Fibroblast of mammary gland (primary cell): ENCODE measurements around the gene CPNE7.

ENCODE experiments used
- DNase-seq: peaks from one replicate; pipeline ENCODE4 v3.0.0-alpha.2; 2010; ENCODE audit warnings: low read depth
- H3K4me3 ChIP-seq: 2 replicates; pipeline ENCODE4 v1.5.1; 2011; ENCODE audit warnings: low read depth, mild to moderate bottlenecking, low read length, moderate library complexity; ENCODE audit not compliant: control insufficient read depth
- TF ChIP-seq, protein P1 (sequence below): conservative IDR thresholded peaks from 2 replicates; pipeline ENCODE4 v1.5.1; 2011; ENCODE audit warnings: low read depth, low read length, inconsistent platforms; ENCODE audit not compliant: control insufficient read depth, insufficient read depth

Gene CPNE7

DNA sequence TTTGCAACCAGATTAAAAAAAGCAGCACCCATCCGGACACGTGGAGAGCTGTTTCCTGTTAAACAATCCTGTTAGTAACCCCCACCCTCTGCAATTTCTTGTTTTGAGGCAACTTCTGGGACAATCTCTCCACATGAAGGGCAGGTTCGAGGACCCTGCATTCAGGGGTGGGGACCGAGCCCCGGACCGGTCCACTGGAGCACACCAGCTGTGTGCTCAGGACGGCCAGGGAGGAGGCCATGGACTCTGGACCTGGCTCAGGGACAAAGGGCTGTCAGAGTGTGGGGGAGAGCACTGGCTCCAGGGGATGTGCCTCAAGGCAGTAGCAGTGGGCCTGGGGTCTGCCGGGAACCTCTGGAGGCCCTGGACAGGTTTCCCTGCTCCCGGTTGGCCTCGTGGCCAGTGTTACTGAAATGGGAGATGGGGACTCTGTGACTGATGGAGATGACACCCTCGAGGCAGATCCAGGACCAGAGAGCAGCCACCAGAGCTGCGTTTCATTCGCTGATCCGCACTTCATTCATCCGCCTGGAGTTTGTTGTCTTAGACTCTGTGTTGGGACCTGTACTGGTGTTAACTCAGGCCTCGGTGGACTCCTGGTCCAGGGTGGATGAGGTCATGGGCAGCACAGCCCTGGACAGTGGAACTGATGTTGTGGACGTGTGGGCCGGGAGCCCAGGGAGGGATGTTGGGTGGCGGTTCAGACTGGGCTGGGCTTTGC, 2.9 kb upstream of the CPNE7 start:
- no peak for DNase-seq
- H3K4me3 ChIP-seq, result no peak overlapping the region
- TF ChIP-seq, protein P1, sequence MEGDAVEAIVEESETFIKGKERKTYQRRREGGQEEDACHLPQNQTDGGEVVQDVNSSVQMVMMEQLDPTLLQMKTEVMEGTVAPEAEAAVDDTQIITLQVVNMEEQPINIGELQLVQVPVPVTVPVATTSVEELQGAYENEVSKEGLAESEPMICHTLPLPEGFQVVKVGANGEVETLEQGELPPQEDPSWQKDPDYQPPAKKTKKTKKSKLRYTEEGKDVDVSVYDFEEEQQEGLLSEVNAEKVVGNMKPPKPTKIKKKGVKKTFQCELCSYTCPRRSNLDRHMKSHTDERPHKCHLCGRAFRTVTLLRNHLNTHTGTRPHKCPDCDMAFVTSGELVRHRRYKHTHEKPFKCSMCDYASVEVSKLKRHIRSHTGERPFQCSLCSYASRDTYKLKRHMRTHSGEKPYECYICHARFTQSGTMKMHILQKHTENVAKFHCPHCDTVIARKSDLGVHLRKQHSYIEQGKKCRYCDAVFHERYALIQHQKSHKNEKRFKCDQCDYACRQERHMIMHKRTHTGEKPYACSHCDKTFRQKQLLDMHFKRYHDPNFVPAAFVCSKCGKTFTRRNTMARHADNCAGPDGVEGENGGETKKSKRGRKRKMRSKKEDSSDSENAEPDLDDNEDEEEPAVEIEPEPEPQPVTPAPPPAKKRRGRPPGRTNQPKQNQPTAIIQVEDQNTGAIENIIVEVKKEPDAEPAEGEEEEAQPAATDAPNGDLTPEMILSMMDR, result no peak

DNA sequence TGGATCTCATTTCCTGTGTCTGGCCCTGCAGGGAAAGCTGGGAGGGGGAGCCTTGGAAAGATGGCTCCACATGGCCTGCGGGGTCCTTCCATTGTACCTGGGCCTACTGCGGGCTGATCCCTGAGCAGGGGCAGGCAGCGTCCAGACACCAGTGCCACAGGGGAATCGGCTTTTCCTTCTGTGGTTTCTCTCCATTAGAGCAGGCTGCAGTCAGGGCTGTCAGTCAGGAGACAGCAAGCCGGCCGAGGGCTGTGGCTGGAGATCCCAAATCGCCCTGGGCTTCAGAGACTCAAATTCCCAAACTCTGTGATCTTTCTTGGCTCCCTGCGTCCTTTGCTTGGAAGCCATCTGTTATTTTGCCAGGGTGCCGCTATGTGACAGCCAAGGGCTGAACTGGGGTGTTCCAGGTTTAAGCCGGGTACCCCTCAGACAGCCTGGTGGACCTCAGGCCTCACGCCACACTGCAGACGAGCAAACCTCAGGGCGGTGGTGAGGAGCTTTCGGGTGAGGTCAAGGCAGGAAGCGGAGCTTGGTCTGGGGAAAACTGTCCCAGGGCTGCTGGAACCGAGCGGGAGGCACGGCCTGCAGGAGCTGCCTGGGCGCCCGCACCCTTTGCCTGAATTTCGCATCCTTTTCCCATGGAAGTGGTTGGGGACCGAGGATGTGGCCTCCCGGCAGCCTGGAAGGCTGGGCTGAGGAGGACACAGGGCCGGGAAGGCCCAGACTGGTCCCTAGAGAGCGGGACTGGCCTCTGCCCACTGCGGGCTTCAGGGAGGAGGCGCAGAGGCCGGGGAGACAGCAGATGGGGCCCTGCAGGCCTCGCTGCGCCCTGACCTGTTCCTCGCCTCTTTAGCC, 1.5 kb upstream of the CPNE7 start:
- no peak overlapping the region for H3K4me3 ChIP-seq
- no peak for DNase-seq
- TF ChIP-seq, protein P1, result no peak

DNA sequence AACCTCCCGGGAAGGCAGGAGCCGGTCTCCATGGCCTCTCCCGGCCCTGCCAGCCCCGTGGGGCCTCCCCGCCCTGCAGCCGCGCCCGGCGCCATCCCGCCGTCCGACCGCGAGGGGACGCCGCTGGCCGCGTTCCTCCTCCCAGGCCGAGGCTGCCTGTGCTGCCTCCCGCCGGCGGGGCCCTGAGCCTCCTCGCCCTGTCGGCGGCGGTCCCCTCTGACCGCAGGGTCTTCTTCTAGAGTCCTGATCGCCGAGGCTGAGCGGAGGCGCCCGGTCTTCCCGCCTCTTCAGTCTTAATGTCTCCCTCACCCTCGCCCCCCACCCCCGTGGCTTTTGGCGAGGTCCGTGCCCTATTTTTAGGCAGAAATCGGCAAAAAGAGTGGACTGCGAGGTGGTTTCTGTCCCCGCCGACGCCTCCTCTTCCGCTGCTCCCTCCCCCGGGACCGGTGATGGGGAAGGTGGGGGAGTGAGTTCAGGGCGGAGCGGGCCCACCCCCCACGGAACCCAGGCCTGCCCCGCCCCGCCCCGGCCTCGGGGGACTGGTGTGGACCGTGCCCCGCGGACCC, 794 bp upstream of the CPNE7 start:
- peak overlapping the region; percentile 51 for H3K4me3 ChIP-seq
- TF ChIP-seq, protein P1, result no peak
- peak; percentile 71 for DNase-seq

DNA sequence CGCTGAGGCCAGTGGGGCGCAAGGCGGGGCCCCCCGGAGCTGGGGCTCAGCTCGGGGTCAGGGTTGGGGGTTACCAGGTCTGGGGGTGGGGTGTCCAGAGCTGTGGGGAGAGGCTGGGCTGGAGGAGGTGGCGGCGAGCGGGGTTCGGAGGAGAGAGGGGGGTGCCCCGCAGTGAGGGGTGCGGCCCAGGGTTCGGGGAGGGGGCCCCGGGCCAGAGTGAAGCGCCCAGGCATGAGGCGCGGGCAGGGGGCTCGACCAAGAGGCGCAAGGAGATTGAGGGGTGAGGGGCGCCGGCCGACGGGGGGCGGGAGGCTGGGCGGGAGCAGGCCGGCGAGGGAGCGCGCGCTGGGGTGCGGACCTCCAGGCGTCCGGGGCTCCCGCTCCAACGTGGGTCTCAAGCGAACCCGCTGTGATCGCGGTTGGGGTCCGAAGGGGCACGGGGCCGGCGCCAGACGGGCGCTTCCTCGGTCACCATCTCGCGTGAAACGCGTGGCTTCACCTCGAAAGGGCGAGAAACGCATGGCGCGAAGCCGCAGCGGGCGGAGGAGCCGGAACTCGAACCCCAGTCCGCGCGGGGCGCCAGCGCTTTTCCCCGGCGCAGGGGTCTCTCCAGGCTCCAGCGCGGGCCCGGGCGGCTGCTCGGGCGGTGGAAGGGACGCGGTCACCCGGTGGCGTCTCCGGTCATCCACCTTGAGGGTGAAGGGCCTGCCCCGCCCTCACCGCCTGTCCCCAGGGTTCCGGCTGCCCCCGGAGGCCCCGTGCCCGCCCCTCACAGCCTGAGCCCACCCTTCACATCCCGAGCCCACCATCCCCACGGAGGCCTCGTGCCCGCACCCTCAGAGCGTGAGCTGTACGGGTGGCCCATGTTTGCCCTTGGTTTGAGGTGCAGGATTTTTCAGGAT, 846 bp downstream of the CPNE7 start:
- H3K4me3 ChIP-seq, result peak overlapping the region; percentile 53

DNA sequence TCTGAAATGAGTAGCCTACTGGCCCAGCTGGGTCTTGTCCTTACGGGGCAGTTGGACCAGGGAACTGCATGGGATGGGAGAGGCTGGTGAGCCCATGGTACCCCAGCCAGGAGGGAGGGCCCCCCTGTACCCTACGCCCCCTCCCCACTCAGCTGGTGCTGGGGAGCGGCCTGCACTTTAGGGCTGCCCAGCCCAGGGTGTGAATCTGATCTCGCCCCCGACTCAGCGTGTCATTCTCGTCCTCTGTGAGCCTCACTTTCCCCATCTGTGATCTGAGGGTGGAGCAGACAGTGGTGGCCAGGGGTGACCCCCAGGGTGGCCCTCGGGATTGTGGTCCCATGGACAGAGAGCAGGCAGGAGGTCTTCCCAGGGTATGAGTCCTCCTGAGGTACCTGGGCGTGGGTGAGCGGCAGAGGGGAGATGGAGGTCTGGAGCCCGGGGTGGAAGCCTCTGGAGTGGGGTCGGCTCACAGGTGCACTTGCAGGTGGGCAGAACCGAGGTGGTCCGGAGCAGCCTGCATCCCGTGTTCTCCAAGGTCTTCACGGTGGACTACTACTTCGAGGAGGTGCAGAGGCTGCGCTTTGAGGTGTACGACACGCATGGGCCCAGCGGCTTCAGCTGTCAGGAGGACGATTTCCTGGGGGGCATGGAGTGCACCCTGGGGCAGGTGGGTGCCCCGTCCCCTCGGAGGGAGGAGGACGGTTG, 1.6 kb downstream of the CPNE7 start:
- peak overlapping the region; percentile 53 for H3K4me3 ChIP-seq
- DNase-seq, result no peak
- TF ChIP-seq, protein P1, result no peak

More for the DNA sequence above, 846 bp downstream of the CPNE7 start:
- TF ChIP-seq, protein P1, result no peak
- DNase-seq, result no peak
